H7 (cell line): ENCODE data around the gene ARHGAP30. TPM values are rescaled to one million over a fixed set of nuclear protein-coding genes. Genes with fewer than 3 reads are reported as not detected.
"Not testable (repeated sequence)": the region's sequence is repeated elsewhere in the genome, so short reads cannot be mapped to it uniquely, and the experiment has no call there.

Experiments used
- DNase-seq: peaks from one replicate; pipeline ENCODE4 v3.0.0; 2012
- H3K27me3 ChIP-seq: 2 replicates; pipeline ENCODE4 v1.6.0; 2011; ENCODE audit warnings: mild to moderate bottlenecking, low read length; ENCODE audit not compliant: control insufficient read depth, insufficient read depth
- H3K36me3 ChIP-seq: replicated peaks from 2 replicates; pipeline ENCODE4 v1.5.1; 2011; ENCODE audit warnings: low read length; ENCODE audit not compliant: control insufficient read depth, insufficient read depth
- H3K4me3 ChIP-seq: 2 replicates; pipeline ENCODE4 v1.5.1; 2011; ENCODE audit warnings: low read depth, mild to moderate bottlenecking, control low read depth, low read length, moderate library complexity; ENCODE audit not compliant: insufficient read depth
- total RNA-seq: library from RNA; depleted of rRNA; stranded (reverse); fragments of >200 nt; shearing (Covaris generic); gene quantifications from 2 replicates; pipeline ENCODE4 v1.2.3, GENCODE V29; 2014

Gene ARHGAP30
- total RNA-seq, 1 experiment from 2014 or later, result not detected

DNA sequence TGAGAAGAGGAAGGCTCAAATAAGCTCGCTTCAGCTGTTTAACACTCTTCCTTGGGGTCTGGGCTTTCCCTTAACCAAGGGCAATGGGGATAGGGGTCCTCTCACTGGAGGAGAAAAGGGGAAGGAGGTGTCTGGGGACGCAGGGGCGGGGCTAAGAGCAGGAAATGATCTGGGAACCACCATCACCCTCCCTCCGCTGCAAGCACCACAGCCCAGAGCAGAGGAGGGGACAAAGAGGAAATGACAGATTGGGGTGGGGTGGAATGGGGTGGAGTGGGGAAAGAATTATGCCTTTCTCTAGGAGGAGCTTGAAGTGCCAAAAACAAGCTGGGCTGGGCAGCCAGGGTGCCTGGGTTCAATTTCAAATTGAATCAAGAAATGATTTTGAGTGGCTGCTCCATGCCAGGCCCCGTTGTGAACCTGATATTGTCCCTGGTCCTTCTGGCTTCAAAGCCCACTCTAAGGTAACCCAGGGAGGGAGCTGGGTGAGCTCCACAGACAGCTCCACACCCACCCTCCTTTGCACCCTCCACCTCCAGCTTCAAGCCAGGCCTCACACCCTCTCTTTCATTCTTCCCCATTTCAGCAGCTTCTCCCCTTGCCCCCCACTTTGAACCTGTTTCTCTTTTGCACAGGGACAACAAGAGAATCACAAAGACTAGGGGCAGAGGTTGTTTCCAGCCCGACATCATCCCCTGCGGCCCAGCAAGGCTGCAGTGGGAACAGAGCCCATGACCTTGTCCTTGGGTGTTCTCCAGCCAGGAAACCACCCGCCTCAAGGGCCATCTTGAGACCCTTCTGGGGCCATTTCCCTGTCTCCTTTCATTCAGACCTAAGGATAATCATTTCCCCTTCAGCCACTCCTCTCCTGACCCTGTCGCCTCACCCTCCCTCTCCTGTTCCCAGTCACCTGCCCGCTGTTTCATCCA lies 1.1 kb downstream of the ARHGAP30 start:
- H3K27me3 ChIP-seq, result no peaks in the 10 kb centered on the region; the same call in 1 of the 2 replicates
- DNase-seq, result no peak
- no peaks in the 10 kb centered on the region for H3K36me3 ChIP-seq
- H3K4me3 ChIP-seq, result no peak overlapping the region

GRCh38 chr1:161066694-161067093 lies 3.0 kb downstream of the ARHGAP30 start:
- DNase-seq, result no peak
- Histone ChIP-seq H3K36me3 (no peaks in the 10 kb centered on the region), H3K4me3 (no peak overlapping the region), H3K27me3 (no peaks in the 10 kb centered on the region; the same call in 1 of the 2 replicates)

DNA sequence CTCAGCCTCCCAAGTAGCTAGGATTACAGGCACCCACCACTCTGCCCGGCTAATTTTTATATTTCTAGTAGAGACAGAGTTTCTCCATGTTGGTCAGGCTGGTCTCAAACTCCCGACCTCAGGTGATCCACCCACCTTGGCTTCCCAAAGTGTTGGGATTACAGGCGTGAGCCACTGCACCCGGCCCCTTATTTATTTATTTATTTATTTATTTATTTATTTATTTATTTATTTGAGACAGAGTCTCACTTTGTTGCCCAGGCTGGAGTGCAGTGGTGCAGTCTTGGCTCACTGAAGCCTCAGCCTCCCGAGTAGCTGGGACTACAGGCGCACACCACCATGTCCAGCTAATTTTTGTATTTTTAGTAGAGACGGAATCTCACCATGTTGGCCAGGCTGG lies 4.0 kb downstream of the ARHGAP30 start:
- DNase-seq, H3K4me3 ChIP-seq: not testable (repeated sequence)

DNA sequence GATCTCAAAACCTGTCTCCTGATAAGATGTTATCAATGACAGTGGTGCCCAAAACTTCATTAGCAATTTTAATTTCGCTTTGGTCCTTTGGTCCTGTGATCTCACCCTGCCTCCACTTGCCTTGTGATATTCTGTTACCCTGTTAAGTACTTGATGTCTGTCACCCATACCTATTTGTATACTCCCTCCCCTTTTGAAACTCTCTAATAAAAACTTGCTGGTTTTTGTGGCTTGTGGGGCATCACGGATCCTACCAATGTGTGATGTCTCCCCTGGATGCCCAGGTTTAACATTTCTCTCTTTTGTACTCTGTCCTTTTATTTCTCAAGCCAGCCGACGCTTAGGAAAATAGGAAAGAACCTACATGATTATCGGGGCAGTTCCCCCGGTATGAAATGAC lies 5.8 kb downstream of the ARHGAP30 start:
- not testable (repeated sequence) for H3K4me3 ChIP-seq, H3K27me3 ChIP-seq, DNase-seq, H3K36me3 ChIP-seq

More for the DNA sequence above, 4.0 kb downstream of the ARHGAP30 start:
- not testable (repeated sequence) for H3K36me3 ChIP-seq, H3K27me3 ChIP-seq

DNA sequence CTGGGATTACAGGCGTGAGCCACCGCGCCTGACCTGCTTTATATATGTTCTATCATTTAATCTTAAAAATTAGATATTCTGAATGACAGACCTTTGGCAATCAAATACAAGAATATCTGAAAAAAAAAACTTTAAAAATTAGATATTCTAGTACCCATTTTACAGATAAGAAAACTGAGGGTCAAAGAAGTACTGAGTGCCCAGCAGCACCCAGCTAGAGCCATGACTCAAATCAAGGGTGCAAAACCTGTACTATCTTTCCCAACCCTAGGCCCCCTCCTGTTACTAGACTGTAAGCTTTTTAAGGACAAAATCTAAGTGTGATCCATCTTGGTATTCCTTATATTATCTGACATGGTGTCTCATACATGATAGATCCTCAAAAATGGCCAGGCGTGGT lies 8.3 kb downstream of the ARHGAP30 start:
- no peak for DNase-seq
- Histone ChIP-seq H3K27me3 (no peaks in the 10 kb centered on the region), H3K4me3 (no peak overlapping the region), H3K36me3 (no peaks in the 10 kb centered on the region)

- no peak for DNase-seq
- H3K36me3 ChIP-seq, result no peaks in the 10 kb centered on the region
- H3K27me3 ChIP-seq, result no peaks in the 10 kb centered on the region; the same call in 1 of the 2 replicates
- H3K4me3 ChIP-seq, result no peak overlapping the region
Observed at GRCh38 chr1:161059293-161059692, 10.4 kb downstream of the ARHGAP30 start.

GRCh38 chr1:161054805-161055204 lies 14.9 kb downstream of the ARHGAP30 start:
- no peaks in the 10 kb centered on the region; the same call in 1 of the 2 replicates for H3K36me3 ChIP-seq
- no peak overlapping the region for H3K4me3 ChIP-seq
- DNase-seq, result no peak
- no peaks in the 10 kb centered on the region; the same call in 1 of the 2 replicates for H3K27me3 ChIP-seq

GRCh38 chr1:161054232-161054631 lies 15.5 kb downstream of the ARHGAP30 start:
- Histone ChIP-seq H3K36me3 (no peaks in the 10 kb centered on the region; the same call in 1 of the 2 replicates), H3K4me3 (no peak overlapping the region), H3K27me3 (no peaks in the 10 kb centered on the region; the same call in 1 of the 2 replicates)
- no peak for DNase-seq

GRCh38 chr1:161052899-161053298 lies 16.8 kb downstream of the ARHGAP30 start:
- no peaks in the 10 kb centered on the region; the same call in 1 of the 2 replicates for H3K36me3 ChIP-seq

DNA sequence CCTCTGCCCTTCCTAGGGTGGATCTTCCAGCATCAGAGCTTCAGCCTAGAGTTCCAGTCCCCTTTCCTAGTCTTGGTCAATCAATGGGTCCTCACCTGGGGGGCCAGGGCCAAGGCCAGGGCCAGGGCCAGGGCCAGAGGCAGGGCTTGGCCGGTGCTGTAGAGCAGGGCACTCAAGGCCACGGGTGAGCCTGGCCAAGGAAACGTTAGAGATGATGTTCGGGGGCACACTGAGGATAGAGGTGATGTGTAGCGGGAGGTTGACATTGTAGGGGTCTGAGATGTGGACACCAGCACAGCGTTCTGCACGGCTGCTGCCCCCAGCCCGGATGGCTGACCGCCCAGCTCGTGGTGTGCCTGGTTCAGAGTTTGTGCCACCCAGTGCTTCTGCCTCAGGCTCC lies 18.5 kb downstream of the ARHGAP30 start:
- Histone ChIP-seq H3K27me3 (peaks cover 2% of the 10 kb centered on the region; the same call in 1 of the 2 replicates), H3K36me3 (no peaks in the 10 kb centered on the region; the same call in 1 of the 2 replicates), H3K4me3 (no peak overlapping the region)
- no peak for DNase-seq

More at GRCh38 chr1:161052899-161053298, 16.8 kb downstream of the ARHGAP30 start:
- no peaks in the 10 kb centered on the region; the same call in 1 of the 2 replicates for H3K27me3 ChIP-seq
- no peak for DNase-seq
- no peak overlapping the region for H3K4me3 ChIP-seq

DNA sequence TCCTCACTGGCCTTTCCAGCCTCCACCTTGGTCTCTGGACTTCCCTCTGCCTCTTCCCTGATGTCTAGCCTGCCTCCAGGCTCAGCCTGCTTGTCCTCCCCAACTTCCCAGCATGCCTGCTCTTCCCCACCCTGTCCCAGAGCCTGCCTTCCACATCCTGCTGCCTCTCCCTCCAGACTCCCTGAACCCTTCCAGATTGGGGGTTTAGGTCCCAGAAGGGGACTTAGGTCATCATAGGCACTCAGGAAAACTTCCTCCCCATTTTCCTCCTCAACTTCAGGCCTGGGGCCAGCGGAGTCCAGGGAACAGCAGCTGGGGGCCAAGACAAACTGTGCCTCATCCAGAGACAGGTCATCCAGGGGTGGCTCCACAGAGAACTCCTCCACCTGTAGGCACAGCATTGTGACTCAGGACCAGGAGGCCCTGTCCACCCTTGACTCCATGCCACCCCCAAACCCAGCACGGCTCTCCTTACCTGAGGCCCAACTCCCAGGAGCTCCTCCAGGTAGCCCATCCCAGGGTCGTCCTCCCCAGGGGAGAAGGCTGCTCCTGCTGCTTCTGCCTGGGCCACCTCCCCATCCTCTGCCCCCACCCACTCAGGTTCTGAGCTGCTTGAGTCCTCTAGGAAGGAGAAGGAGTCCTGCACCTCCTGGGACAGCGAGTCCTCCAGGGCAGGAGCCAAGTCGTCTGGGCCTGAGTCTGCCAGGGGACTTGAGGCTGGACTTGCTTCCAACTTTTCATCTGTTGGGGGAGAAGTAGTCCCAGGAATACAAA lies 20.6 kb downstream of the ARHGAP30 start:
- H3K4me3 ChIP-seq, result no peak overlapping the region
- peaks cover 2% of the 10 kb centered on the region; the same call in 1 of the 2 replicates for H3K27me3 ChIP-seq
- no peaks in the 10 kb centered on the region; the same call in 1 of the 2 replicates for H3K36me3 ChIP-seq
- DNase-seq, result no peak

- Histone ChIP-seq H3K27me3 (peaks cover 2% of the 10 kb centered on the region; the same call in 1 of the 2 replicates), H3K36me3 (peaks cover under 1% of the 10 kb centered on the region; the same call in 1 of the 2 replicates), H3K4me3 (no peak overlapping the region)
- no peak for DNase-seq
Observed at GRCh38 chr1:161047436-161048420, 22.0 kb downstream of the ARHGAP30 start.

- Histone ChIP-seq H3K27me3 (peaks cover 2% of the 10 kb centered on the region; the same call in 1 of the 2 replicates), H3K4me3 (peak overlapping the region; percentile 95; the same call in 1 of the 2 replicates), H3K36me3 (peaks cover 5% of the 10 kb centered on the region)
- no peak for DNase-seq
Observed at GRCh38 chr1:161046605-161047228, 23.0 kb downstream of the ARHGAP30 start.
